GM23338 (cell line): ENCODE measurements around the gene GDPD4. TPM values are rescaled to one million over a fixed set of nuclear protein-coding genes. Genes with fewer than 3 reads are reported as not detected.

ENCODE experiments used
- ATAC-seq: fragments of 200-7000 bp; cut with Tn5 transposase; 3 replicates; pipeline ENCODE4 v1.9.1; 2020
- DNase-seq: peaks from one replicate; pipeline ENCODE4 v3.0.0-alpha.2; 2015; ENCODE audit warnings: low spot score
- H2AFZ ChIP-seq: fragments of 200-600 bp; sonication (generic); 2 replicates; pipeline ENCODE4 v1.8.0; 2016; ENCODE audit warnings: antibody characterized with exemption, mild to moderate bottlenecking, moderate library complexity
- H3F3A ChIP-seq: fragments of 200-600 bp; sonication (generic); replicated peaks from 2 replicates; pipeline ENCODE4 v1.8.0; 2017; ENCODE audit warnings: antibody characterized with exemption, mixed run types, low read depth
- H3K27ac ChIP-seq: fragments of 200-600 bp; sonication (generic); 2 replicates; pipeline ENCODE4 v1.6.1; 2016; ENCODE audit warnings: low read depth
- H3K27me3 ChIP-seq: fragments of 200-600 bp; sonication (generic); 2 replicates; pipeline ENCODE4 v1.8.0; 2016; ENCODE audit warnings: mild to moderate bottlenecking, mixed run types, moderate library complexity; ENCODE audit not compliant: insufficient read depth
- H3K36me3 ChIP-seq: fragments of 200-600 bp; sonication (generic); 2 replicates; pipeline ENCODE4 v1.8.0; 2016; ENCODE audit warnings: mild to moderate bottlenecking; ENCODE audit not compliant: insufficient read depth
- H3K4me1 ChIP-seq: fragments of 200-600 bp; sonication (generic); 2 replicates; pipeline ENCODE4 v1.8.0; 2016; ENCODE audit warnings: mild to moderate bottlenecking, moderate library complexity; ENCODE audit not compliant: insufficient read depth
- H3K4me2 ChIP-seq: fragments of 200-600 bp; sonication (generic); 2 replicates; pipeline ENCODE4 v1.7.1; 2017; ENCODE audit warnings: mixed run types
- H3K4me3 ChIP-seq: fragments of 200-600 bp; sonication (generic); 2 replicates; pipeline ENCODE4 v1.6.1; 2016; ENCODE audit warnings: mixed run types
- H3K79me2 ChIP-seq: fragments of 200-600 bp; sonication (generic); replicated peaks from 2 replicates; pipeline ENCODE4 v1.8.0; 2017; ENCODE audit warnings: mild to moderate bottlenecking; ENCODE audit not compliant: insufficient read depth
- H3K9me2 ChIP-seq: fragments of 200-600 bp; sonication (generic); 2 replicates; pipeline ENCODE4 v1.8.0; 2017; ENCODE audit not compliant: insufficient read depth
- H4K20me1 ChIP-seq: fragments of 200-600 bp; sonication (generic); replicated peaks from 2 replicates; pipeline ENCODE4 v1.8.0; 2017; ENCODE audit warnings: mild to moderate bottlenecking; ENCODE audit not compliant: insufficient read depth
- H3K27ac Mint-ChIP-seq: 2 replicates; pipeline ENCODE4 v1.8.0; 2020; ENCODE audit warnings: inconsistent platforms, mild to moderate bottlenecking, moderate library complexity, mixed read lengths
- H3K27me3 Mint-ChIP-seq: 3 replicates; pipeline ENCODE4 v1.8.0; 2022; ENCODE audit warnings: low read depth, mild to moderate bottlenecking, moderate library complexity, mixed read lengths, inconsistent platforms; ENCODE audit not compliant: insufficient read depth, poor library complexity
- H3K36me3 Mint-ChIP-seq: 3 replicates; pipeline ENCODE4 v1.8.0; 2021; ENCODE audit warnings: low read depth, mild to moderate bottlenecking, inconsistent platforms, moderate library complexity, mixed read lengths
- H3K4me1 Mint-ChIP-seq: 3 replicates; pipeline ENCODE4 v1.8.0; 2020; ENCODE audit warnings: mild to moderate bottlenecking, inconsistent platforms, mixed read lengths
- H3K4me3 Mint-ChIP-seq: 3 replicates; pipeline ENCODE4 v1.8.0; 2021; ENCODE audit warnings: moderate library complexity, mild to moderate bottlenecking, inconsistent platforms, mixed read lengths
- H3K9me3 Mint-ChIP-seq: 3 replicates; pipeline ENCODE4 v1.8.0; 2020; ENCODE audit warnings: moderate library complexity, mild to moderate bottlenecking, inconsistent platforms, mixed read lengths
- ETS1 ChIP-seq: IDR thresholded peaks from 2 replicates; pipeline ENCODE4 v1.6.1; 2016; ENCODE audit warnings: antibody characterized with exemption
- POLR2AphosphoS5 ChIP-seq: IDR thresholded peaks from 2 replicates; pipeline ENCODE4 v1.6.1; 2016; ENCODE audit warnings: antibody characterized with exemption, low read depth
- polyA plus RNA-seq: library from polyadenylated mRNA; unstranded; fragments of >200 nt; fragmentation: Nextera tagmentation; extraction: Ambion mirVana; gene quantifications from 2 replicates; pipeline ENCODE4 v1.2.1, GENCODE V29; 2016
- total RNA-seq: library from RNA; depleted of rRNA; stranded (reverse); fragments of >200 nt; shearing (Covaris generic); gene quantifications from 2 replicates; pipeline ENCODE4 v1.2.3, GENCODE V29; 2014
- TF ChIP-seq, protein P1 (sequence below): fragments of 250-450 bp; sonication (Bioruptor Pico); IDR thresholded peaks from 2 replicates; pipeline ENCODE4 v1.5.0; 2020; ENCODE audit warnings: mild to moderate bottlenecking, moderate library complexity

Gene GDPD4
- total and polyA plus RNA-seq, 2 experiments from 2014 or later, result not detected

DNA sequence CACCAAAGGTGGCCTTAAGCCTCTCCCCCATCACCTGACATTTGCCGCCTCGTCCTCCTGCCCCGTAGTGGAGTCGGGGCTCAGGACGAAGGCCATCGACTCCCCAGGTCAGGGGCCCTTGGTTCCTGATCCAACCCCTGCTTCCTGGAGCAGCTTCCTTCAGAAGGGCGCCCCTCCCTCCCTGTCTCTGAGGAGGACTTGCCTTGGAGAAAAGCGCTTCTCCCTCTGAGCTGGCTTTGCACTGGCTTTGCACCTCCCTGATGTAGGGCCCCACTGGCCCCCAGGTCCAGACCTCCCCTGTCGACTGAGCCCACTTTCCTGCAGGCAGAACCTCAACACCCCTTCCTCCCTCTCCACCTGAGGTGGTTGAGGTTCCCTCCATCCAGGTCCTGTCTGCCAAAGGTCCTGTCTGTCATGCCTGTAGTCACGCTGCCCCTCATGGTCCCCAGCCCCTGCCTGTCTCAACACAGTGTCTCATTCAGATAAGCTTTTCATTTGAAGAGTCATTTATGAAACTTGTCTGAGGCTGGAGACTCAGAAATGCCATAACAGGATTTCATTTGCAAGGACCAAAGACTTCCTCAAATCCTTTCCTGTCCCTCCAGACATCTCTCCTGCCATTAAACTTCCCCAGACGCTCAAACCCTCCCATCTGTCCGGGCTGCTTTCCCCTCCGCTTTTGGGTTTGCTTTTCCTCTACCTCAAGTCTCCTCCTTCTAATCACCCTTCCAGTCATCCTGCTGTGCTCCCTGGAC, 95.0 kb downstream of the GDPD4 start:
- Mint-ChIP-seq H3K4me3 (no peak overlapping the region), H3K27ac (no peak overlapping the region), H3K4me1 (peaks cover 3% of the 10 kb centered on the region; the same call in 1 of the 3 replicates), H3K27me3 (peaks cover 8% of the 10 kb centered on the region), H3K36me3 (no peaks in the 10 kb centered on the region), H3K9me3 (no peaks in the 10 kb centered on the region)
- no peaks in the 10 kb centered on the region for H3K9me2 ChIP-seq
- ATAC-seq (no peak), DNase-seq (no peak)
- H3K79me2 ChIP-seq, result no peaks in the 10 kb centered on the region
- H3K36me3 ChIP-seq, result no peaks in the 10 kb centered on the region
- H3K4me1 ChIP-seq, result no peaks in the 10 kb centered on the region
- no peak overlapping the region for H2AFZ ChIP-seq
- no peak overlapping the region for H3K27ac ChIP-seq
- no peaks in the 10 kb centered on the region for H3K27me3 ChIP-seq
- no peaks in the 10 kb centered on the region for H4K20me1 ChIP-seq
- H3F3A ChIP-seq, result no peaks in the 10 kb centered on the region
- TF ChIP-seq ETS1 (no peak), POLR2AphosphoS5 (no peak)
- TF ChIP-seq, protein P1, sequence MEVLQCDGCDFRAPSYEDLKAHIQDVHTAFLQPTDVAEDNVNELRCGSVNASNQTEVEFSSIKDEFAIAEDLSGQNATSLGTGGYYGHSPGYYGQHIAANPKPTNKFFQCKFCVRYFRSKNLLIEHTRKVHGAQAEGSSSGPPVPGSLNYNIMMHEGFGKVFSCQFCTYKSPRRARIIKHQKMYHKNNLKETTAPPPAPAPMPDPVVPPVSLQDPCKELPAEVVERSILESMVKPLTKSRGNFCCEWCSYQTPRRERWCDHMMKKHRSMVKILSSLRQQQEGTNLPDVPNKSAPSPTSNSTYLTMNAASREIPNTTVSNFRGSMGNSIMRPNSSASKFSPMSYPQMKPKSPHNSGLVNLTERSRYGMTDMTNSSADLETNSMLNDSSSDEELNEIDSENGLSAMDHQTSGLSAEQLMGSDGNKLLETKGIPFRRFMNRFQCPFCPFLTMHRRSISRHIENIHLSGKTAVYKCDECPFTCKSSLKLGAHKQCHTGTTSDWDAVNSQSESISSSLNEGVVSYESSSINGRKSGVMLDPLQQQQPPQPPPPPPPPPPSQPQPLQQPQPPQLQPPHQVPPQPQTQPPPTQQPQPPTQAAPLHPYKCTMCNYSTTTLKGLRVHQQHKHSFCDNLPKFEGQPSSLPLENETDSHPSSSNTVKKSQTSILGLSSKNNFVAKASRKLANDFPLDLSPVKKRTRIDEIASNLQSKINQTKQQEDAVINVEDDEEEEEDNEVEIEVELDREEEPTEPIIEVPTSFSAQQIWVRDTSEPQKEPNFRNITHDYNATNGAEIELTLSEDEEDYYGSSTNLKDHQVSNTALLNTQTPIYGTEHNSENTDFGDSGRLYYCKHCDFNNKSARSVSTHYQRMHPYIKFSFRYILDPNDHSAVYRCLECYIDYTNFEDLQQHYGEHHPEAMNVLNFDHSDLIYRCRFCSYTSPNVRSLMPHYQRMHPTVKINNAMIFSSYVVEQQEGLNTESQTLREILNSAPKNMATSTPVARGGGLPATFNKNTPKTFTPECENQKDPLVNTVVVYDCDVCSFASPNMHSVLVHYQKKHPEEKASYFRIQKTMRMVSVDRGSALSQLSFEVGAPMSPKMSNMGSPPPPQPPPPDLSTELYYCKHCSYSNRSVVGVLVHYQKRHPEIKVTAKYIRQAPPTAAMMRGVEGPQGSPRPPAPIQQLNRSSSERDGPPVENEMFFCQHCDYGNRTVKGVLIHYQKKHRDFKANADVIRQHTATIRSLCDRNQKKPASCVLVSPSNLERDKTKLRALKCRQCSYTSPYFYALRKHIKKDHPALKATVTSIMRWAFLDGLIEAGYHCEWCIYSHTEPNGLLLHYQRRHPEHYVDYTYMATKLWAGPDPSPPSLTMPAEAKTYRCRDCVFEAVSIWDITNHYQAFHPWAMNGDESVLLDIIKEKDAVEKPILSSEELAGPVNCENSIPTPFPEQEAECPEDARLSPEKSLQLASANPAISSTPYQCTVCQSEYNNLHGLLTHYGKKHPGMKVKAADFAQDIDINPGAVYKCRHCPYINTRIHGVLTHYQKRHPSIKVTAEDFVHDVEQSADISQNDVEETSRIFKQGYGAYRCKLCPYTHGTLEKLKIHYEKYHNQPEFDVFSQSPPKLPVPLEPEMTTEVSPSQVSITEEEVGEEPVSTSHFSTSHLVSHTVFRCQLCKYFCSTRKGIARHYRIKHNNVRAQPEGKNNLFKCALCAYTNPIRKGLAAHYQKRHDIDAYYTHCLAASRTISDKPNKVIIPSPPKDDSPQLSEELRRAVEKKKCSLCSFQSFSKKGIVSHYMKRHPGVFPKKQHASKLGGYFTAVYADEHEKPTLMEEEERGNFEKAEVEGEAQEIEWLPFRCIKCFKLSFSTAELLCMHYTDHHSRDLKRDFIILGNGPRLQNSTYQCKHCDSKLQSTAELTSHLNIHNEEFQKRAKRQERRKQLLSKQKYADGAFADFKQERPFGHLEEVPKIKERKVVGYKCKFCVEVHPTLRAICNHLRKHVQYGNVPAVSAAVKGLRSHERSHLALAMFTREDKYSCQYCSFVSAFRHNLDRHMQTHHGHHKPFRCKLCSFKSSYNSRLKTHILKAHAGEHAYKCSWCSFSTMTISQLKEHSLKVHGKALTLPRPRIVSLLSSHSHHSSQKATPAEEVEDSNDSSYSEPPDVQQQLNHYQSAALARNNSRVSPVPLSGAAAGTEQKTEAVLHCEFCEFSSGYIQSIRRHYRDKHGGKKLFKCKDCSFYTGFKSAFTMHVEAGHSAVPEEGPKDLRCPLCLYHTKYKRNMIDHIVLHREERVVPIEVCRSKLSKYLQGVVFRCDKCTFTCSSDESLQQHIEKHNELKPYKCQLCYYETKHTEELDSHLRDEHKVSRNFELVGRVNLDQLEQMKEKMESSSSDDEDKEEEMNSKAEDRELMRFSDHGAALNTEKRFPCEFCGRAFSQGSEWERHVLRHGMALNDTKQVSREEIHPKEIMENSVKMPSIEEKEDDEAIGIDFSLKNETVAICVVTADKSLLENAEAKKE (CRISPR knock-in tag), result no peak
- H3K4me3 ChIP-seq, result no peak overlapping the region
- no peak overlapping the region for H3K4me2 ChIP-seq
